GM19240 (cell line): ENCODE data around the gene SRR.
"Not testable (repeated sequence)": the region's sequence is repeated elsewhere in the genome, so short reads cannot be mapped to it uniquely, and the experiment has no call there.

Experiments used
- DNase-seq: peaks from one replicate; pipeline ENCODE4 v3.0.0; 2011; ENCODE audit warnings: low spot score; ENCODE audit not compliant: insufficient read length

SRR gene, protein sequence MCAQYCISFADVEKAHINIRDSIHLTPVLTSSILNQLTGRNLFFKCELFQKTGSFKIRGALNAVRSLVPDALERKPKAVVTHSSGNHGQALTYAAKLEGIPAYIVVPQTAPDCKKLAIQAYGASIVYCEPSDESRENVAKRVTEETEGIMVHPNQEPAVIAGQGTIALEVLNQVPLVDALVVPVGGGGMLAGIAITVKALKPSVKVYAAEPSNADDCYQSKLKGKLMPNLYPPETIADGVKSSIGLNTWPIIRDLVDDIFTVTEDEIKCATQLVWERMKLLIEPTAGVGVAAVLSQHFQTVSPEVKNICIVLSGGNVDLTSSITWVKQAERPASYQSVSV

DNA sequence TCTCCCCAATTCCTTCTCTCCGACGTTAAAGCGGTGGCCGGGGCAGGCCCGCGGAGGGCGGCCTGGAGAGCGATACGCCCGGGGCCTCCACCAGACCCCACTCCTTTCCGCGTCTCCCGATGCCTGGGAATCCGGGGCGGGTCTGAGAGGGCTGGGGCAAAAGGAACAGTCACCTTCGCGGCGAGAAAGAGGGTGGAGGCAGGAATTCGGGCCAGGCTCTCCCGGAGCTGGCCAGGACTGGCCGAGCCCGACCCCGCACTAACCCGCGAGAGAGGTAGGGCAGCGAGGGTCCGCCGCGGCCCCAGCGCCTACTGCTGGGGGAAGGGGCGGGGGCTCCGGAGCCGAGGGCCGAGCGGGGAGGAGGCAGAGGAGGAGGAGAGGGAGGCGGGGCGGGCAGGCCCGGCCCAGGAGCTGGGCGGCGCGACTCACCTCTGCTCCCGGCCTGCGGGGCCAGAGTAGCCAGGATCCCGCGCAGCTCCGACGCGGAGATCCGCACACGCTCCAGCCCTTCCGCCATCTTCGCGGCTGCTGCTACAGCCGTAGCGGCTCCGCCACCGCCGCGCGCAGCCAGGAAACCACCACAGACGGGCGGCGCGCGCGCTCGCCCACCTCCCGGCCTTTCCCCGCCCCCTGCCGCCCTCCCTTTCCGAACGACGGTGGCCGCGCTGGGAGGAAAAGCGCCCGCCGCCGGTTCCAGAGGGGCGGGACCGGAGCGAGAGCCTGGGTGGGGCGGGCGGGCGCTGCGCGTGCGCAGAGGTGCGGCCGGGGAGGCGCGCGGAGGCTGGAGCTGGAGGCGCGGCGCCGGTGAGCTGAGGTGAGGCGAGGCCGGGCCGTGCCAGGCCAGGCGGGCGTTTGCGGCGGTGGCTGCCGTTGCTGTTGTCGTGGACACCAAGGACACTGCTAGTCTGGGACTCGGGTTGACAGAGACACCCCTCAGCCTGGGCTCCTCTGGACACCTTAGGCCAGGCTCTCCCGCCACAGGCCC is at the start of gene SRR, which contains the start of gene SMG6:
TSS of gene SRR (plus strand) at position 747 of the 985 bp plus-strand sequence. CDS start 11,611 bp downstream, outside the sequence.
TSS of gene SMG6 (minus strand) at position 582 of the 985 bp plus-strand sequence. CDS start at position 517, 65 bp downstream.
- DNase-seq = peak; percentile 92

DNA sequence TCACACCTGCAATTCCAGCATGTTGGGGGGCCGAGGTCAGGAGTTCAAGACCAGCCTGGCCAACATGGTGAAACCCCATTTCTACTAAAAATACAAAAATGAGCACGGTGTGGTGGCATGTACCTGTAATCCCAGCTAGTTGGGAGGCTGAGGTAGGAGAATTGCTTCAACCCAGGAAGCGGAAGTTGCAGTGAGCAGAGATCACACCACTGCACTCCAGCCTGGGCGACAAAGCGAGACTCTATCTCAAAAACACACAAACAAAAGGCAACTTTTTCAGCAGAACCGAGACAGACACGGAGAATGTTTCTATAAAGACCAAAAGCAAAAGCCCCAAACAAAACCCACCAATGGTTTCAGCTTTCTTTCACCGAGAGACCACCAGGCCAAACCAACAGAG is 44.9 kb upstream of the SRR start:
- not testable (repeated sequence) for DNase-seq

DNA sequence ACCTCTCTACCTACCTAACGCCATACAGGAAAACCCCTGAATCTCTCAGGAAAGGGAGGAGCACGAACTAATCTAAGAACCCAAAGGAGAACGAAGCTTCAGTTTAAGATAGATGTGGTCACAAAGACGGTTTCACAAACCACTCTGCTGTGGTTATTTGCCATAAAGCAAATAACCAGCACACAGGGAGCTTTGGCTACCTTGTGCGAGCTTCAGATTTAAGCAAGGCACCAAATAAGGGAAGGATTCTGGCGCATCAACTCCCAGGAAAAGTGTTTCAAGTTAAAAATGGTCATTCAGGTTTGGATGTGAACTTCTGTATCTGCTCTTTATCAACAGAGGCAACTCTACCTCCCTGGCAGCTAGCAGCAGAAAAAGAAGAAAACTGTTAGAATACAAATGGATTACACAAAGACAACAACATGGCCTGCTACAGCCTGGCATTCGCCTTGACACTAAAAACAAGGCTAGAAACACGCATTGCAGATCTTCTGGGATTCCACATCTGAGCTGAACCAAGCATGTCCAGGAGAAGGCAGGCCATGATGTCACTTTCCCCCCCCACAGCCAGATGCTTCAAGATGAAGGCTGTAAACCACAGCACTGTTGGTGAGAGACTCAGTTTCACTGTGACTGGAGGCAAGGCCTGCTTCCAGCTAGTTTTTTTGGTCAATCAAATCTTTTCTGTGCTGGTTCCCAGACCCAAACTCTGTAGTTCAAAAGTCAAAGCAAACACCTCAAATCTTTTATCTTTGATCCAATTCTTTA is 43.8 kb upstream of the SRR start:
- DNase-seq = peak; percentile 43

DNA sequence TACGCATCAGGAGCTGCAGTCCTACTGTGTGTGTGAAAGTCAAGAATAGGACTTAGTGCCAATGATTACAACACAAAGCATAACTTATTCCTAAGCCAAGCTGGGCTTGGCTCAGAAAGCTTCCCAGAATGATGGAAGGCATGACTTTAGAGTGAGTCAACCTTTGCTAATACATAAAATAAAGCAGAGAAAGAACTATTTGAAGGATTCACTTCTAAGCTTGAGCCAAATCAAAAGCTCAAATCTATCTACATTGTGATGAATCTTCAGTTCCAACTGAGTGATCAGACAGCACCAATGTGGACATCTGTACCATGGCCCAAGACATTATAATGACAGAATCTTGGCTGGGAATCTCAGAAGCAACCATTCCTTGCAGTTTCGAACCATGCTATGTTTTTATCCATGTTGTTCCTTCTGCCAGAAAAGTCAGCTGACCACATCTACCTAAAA is 41.6 kb upstream of the SRR start:
- DNase-seq = no peak

DNA sequence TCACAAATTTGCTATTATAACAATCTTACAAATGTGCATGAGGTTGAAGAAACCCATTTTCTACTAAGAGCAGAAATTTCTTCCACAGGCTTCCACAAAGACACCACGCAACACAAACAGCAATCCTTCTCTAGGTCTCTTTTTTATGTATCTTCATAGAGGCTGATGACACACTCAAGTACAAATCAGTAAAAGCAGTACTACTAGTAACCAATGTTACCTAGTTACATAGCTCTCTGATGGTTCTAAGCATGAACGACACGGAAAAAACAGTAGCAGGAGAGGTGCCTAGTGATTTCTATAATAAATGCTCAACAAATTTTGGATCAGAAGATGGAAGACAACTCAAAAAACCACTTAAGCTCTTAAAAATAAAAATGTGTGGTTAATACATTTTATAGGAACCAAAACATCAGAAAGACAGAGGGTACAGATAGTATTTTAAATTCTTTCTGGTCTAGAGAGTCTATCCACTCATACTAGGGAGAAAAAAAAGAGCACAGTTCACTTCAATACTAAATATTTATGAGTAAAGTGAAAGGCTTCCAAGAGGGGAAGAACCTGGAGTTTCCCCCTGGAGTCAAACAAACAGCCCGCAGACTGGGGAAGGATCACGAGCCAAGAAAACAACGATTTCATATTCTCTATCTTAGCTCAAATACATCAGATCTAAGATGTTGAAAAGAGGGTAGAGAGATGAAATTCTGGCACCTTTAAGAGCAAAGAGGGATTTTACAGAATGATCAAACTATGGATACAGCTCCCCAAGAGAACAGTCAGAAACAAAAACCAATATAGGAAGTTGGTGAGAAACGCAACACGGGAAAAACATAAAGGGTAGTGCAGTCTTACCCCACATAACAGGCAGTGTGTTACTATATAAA is 40.3 kb upstream of the SRR start:
- DNase-seq = no peak

DNA sequence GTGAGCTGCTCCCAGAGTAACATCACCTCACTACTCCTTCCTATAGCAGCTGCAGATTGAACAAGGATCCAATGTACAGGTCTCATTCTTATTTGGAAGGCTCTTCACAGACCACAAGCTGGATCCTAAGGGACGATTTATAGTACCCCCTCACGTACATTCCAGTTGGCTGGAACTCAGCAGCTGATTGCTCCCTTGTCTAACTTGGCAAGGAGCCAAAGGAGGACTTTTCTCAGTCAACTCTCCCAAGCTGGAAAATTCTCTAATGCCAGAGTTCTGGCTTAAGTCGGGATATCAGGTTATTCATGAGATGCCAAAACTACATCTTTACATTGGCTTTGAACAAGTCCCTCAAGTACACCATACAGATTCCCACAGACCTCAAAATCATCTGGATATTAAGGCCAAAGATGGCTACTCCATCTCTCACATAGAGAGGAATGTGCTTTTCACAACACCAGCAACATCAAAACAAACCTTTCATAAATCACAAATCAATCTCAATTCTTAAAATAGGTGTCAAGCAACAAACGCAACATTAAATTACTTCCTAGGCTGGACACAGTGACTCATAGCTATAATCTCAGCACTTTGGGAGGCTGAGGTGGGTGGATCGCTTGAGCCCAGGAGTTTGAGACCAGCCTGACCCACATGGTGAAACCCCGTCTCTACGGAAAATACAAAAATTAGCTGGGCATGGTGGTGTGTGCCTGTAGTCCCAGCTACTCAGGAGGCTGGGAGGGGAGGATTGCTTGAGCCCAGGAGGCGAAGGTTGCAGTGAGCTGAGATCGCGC is 39.5 kb upstream of the SRR start:
- DNase-seq = no peak

DNA sequence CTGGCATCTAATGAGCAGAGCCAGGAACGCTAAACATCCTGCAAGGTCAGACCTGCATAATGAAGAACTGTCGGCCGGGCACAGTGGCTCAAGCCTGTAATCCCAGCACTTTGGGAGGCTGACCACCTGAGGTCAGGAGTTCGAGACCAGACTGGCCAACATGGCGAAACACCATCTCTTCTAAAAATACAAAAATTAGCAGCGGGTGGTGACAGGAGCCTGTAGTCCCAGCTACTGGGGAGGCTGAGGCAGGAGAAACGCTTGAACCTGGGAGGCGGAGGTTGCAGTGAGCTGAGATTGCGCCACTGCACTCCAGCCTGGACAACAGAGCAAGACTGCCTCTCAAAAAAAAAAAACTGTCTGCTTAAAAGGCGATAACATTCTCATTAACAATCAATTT is 38.6 kb upstream of the SRR start:
- not testable (repeated sequence) for DNase-seq

DNA sequence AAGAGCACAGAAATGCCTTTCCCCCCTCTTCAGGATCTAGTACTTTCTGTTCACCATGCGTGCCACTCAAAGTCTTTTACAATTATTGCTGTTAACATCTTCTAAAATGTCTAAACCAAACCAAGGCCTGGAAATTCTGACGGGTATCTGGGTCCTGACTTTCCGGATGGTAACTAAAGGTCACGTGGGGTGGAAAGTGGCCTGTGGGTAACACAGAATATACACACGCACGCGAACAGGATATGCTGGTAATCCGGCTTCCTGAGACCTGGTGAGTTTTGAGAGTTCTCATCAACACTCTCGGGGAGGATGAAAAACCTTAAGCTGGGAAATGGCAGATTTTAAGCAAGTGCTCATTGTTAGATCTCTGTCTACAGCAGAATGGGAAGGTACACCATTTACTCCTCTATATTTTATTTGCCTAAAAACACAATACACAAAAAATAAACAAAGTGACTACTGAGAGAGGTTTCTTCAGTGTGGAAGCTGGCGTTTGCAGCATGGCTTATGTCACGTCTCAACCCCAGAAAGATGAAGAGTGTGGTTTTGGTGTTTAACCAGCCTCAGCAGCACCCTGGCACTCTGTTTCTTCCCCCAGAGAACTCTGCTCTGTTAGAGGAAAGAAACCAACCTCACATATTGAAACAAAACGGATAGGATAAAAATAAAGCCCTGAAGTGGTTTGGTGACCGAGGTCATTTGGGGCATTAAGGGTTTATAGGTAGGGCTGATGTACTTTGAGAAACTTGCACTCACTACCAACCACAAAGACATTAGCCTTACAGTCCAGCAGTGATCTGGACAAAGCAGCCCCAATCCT is 37.5 kb upstream of the SRR start:
- DNase-seq = peak; percentile 34

DNA sequence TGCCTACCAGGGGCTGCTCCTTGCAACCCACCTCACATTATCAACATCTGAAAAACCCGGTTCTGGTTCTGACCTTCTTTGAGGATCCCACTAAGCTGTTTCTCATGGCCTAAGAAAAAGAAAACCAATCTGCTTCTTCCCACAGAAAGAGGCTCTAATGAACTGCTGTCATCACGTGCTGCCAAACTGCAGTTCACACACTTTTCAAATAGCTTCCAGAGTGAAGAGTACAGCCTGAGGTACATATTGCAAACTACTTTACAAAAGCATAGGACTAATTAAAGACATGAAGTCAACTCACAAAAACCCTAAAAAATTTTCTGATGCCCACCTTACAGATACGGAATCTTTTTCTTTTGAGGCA is 36.9 kb upstream of the SRR start:
- DNase-seq = no peak

DNA sequence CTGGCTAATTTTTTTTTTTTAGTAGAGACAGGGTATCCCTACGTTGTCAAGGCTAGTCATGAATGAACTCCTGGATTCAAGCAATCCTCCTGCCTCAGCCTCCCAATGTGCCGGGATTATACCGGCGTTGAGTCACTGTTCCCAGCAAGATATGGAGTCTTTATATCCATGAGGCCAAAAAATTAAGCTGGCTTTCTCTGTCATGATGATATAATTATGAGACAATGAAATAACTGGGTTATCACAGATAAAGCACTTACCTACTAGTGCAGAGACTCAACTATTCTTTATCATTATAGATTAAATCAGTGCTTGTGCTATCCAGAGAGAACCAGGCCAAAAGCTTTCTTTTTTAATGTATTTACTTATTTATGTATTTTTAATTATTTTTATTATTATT is 36.4 kb upstream of the SRR start:
- DNase-seq = no peak

DNA sequence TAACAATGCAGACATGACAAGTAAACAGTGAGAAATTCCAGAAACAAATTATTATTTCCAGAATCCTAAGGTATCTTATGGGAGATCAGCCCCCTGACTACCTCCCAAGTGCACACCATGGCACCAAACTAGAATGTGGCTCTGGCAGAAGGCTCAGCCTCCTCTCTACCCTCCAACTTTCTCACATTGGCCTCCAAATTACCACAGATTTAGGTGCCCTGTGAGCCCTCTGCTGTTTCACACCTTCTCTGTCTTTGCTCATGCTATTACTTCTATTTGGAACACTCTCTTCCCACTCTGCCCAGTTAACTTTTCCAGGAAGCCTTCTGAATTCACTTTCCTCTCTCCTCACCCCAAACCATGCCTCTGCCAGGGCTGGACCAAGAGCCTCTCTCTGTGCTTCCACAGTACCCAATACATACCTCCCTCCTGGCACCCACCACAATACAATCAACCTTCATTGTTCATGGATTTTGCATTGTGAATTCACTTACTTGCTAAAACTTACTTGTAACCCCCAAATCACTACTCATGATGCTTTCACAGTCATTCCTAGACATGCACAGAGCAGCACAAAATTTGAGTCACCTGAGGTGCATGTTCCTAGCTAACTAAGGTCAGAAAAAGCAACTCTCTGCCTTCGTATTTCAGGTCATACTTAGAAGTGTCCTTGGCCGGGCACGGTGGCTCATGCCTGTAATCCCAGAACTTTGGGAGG is 31.6 kb upstream of the SRR start:
- no peak for DNase-seq

DNA sequence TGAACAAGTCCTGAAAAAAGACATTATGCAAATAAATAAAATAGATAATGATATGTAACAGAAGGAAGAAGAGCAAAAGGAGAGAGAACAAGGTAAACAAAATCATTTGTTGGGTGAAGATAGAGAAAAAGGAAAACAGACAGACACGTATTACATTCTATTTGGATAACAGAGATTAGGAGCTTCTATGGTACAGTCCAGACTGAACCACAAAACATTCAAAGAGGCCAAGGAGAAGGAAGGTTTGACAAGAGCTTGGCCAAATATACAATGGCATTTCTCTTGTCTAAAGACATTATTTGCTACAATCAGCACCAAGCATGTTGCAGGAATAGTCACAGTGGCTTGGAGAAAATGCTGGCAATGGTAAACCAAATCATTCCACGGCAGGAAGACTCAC is 29.3 kb upstream of the SRR start:
- DNase-seq = no peak

DNA sequence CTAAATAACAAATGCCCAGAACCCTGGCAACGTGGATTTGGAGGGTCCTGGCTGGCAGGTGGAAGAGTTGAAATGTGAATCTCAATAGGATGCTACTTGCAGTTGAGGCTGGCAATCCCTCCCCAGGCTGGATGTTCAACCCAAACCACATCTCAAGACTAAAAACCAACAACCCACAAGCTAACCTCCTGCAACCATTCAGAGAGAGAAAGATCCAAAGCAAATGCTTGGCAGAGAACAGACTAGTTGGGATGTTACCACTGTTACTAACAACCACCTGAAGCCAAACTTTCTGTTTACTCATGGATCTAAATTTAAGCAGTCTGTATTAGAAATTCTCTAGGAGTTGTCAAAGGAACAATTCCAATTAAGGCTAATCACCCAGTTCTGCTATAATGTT is 28.0 kb upstream of the SRR start:
- DNase-seq = no peak

DNA sequence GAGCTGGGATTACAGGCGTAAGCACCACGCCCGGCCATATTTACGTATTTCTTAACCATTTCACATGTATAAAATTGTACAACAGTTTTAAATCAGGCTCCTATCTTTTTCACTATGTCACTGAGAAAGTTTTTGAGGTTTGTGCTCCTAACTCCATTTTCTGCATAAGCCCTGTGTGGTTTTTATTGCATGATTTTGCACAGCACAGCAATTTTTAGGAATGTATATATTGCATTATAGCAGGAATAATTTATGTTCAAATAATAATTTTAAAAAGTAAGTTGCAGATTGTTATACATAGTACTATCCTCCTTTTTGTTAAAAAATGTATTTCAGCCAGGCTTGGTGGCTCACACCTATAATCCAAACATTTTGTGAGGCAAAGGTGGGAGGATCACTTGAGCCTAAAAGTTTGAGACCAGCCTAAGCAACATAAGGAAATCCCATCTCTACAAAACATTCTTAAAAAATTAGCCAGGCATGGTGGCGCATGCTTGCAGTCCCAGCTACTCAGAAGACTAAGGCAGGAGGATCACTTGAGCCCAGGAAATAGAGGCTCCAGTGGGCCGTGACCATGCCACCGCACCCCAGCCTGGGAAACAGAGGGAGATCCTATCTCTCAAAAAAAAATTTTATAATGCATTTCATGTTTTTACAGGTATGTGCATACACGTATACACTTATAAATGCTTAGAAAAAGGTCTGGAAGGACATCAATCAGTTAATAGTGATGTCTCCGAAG is 26.1 kb upstream of the SRR start:
- no peak for DNase-seq

DNA sequence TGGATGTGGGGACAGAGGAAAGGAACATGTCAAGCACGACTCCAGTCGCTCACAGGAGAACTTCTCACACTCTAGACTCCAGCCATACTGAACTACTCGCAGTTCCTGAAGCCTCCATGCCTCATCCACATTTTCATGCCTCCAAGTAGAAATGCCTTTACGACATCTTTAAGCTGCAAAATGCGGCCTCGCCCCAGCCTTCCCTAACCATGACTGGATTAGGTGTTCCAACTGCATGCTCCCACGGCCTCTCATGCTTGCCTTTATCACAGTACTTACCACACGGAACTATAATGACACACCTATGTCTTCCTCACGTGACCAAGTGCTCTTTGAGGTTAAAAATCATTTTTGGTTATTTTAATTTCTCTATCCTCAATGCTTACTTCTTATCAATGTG is 24.0 kb upstream of the SRR start:
- DNase-seq = no peak

DNA sequence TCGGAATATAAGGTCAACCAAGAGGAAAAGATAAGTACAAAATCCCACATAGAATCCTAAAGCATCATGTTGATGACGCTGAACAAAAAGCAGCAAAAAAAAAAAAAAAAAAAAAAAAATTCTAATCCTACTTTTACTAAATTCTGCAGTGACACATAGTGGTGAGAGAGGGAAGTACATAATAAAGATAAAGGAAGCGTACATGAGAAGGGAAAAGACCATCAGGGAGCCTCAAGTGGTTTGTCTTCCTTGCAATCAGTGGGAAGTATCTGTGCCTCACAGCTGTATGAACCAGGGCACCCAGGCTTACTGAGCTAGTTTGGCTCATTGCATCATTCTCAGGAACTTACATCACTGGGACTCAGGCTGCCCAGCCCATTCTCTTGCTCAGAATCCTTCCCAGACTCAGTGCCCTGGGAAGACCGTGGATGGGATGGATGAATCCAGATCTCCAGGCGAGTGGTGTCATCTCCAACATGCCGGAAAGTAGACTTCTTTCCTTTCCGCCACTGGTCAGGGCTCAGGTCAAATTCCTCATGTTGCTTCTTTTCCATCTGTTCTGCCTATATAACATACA is 21.4 kb upstream of the SRR start:
- no peak for DNase-seq

DNA sequence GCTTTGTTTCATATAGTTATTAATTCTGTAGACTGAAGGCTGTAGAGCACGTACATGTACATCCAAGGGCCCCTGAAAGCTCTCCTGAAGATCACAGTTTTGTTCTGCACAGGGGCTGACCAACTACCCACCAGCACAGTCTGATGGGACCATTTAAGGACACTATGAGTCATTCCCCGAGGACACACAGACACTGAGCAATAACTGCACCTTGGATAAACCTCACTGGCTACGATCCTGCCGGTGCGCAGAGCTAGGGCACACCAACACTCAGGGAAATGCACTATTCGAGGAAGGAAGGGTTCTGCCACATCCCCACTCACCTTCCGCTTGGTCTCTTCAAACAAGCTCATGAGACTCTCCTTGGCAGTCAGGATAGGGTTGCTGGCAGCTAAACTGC is 20.4 kb upstream of the SRR start:
- DNase-seq = no peak
